ENCODE results near the gene AARS2. TPM values are rescaled to one million over a fixed set of nuclear protein-coding genes. Genes with fewer than 3 reads are reported as not detected.

AARS2 gene
- total RNA-seq, 4 donors from 2014 or later = 14.1 to 24.7 (median 21.0) TPM

DNA sequence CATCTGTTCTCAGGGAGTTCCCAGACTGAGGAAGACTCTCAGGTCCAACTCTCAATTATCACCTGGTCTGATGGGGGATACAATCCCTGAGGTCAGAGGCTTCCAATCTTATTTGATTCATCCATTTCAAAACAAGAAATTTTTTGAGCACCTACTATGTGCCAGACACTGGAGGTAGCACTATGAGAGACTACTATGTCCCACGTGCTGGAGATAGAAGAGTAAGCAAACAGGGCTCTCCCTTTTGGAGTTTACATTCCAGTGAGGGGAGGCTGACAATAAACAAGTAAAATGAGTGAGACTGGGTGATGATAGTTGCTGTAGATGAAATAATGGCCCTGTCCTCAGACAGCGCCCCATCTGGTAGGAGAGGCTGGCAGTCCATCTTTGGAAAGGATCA lies 26.4 kb downstream of the AARS2 start:
- H3K4me1 ChIP-seq = no peaks in the 10 kb centered on the region
- TF ChIP-seq, protein P1, sequence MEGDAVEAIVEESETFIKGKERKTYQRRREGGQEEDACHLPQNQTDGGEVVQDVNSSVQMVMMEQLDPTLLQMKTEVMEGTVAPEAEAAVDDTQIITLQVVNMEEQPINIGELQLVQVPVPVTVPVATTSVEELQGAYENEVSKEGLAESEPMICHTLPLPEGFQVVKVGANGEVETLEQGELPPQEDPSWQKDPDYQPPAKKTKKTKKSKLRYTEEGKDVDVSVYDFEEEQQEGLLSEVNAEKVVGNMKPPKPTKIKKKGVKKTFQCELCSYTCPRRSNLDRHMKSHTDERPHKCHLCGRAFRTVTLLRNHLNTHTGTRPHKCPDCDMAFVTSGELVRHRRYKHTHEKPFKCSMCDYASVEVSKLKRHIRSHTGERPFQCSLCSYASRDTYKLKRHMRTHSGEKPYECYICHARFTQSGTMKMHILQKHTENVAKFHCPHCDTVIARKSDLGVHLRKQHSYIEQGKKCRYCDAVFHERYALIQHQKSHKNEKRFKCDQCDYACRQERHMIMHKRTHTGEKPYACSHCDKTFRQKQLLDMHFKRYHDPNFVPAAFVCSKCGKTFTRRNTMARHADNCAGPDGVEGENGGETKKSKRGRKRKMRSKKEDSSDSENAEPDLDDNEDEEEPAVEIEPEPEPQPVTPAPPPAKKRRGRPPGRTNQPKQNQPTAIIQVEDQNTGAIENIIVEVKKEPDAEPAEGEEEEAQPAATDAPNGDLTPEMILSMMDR (IDR thresholded peaks at IDR 0.05) = no peak
- H3K27me3 ChIP-seq = no peaks in the 10 kb centered on the region
- intact Hi-C loops (cut with DNase I; ENCODE audit: low total_unique reads) = no loop called here
- no peak overlapping the region for H3K27ac ChIP-seq
- no peak for DNase-seq
- no peaks in the 10 kb centered on the region for H3K36me3 ChIP-seq
- H3K9me3 ChIP-seq = no peaks in the 10 kb centered on the region
- no peak overlapping the region for H3K4me3 ChIP-seq

GRCh38 chr6:44286285-44286565 lies 26.9 kb downstream of the AARS2 start:
- H3K27me3 ChIP-seq = no peaks in the 10 kb centered on the region
- DNase-seq = no peak
- intact Hi-C loops (cut with DNase I; ENCODE audit: low total_unique reads) = no loop called here
- no peak overlapping the region for H3K4me3 ChIP-seq
- H3K4me1 ChIP-seq = no peaks in the 10 kb centered on the region
- TF ChIP-seq POLR2A (IDR thresholded peaks at IDR 0.05) = no peak
- TF ChIP-seq, protein P1 (IDR thresholded peaks at IDR 0.05) = no peak
- H3K27ac ChIP-seq = no peak overlapping the region
- no peaks in the 10 kb centered on the region for H3K36me3 ChIP-seq
- H3K9me3 ChIP-seq = no peaks in the 10 kb centered on the region

GRCh38 chr6:44285552-44286284 lies 27.4 kb downstream of the AARS2 start:
- Histone ChIP-seq H3K9me3 (no peaks in the 10 kb centered on the region), H3K4me3 (no peak overlapping the region), H3K27me3 (no peaks in the 10 kb centered on the region), H3K27ac (no peak overlapping the region), H3K4me1 (no peaks in the 10 kb centered on the region), H3K36me3 (no peaks in the 10 kb centered on the region)
- no peak for TF ChIP-seq POLR2A (IDR thresholded peaks at IDR 0.05)
- TF ChIP-seq, protein P1 (IDR thresholded peaks at IDR 0.05) = no peak
- intact Hi-C loops (cut with DNase I; ENCODE audit: low total_unique reads) = no loop called here
- DNase-seq = no peak

- Histone ChIP-seq H3K4me3 (no peak overlapping the region), H3K36me3 (no peaks in the 10 kb centered on the region), H3K27me3 (no peaks in the 10 kb centered on the region), H3K4me1 (no peaks in the 10 kb centered on the region), H3K27ac (no peak overlapping the region), H3K9me3 (no peaks in the 10 kb centered on the region)
- intact Hi-C loops (cut with DNase I; ENCODE audit: low total_unique reads) = no loop called here
- DNase-seq = no peak
- TF ChIP-seq, protein P1 (IDR thresholded peaks at IDR 0.05) = no peak
- no peak for TF ChIP-seq POLR2A (IDR thresholded peaks at IDR 0.05)
These were observed 28.3 kb downstream of the AARS2 start for GRCh38 chr6:44284867-44285266.

DNA sequence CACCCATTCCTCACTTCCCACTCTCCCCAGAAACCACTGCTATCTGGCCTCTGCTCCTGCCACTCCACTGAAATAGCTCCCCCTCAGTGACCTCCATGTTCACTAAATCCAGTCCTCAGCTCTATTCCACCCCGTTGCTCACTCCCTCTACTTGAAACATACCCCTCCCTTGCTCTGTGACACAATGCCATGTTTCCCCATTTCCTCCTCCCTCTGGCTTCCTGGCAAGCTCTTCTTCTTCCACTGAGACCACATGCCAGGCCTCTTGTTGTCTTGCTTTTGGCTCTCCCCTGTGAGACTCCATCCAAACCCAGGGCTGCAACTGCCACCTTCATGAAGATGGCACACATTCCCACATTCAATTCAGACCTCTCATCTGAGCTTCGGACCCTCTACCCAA lies 29.0 kb downstream of the AARS2 start:
- no peaks in the 10 kb centered on the region for H3K9me3 ChIP-seq
- no peak for TF ChIP-seq POLR2A (IDR thresholded peaks at IDR 0.05)
- TF ChIP-seq, protein P1 (IDR thresholded peaks at IDR 0.05) = no peak
- no peaks in the 10 kb centered on the region for H3K4me1 ChIP-seq
- H3K36me3 ChIP-seq = no peaks in the 10 kb centered on the region
- DNase-seq = no peak
- H3K27me3 ChIP-seq = no peaks in the 10 kb centered on the region
- no peak overlapping the region for H3K27ac ChIP-seq
- no peak overlapping the region for H3K4me3 ChIP-seq
- intact Hi-C loops (cut with DNase I; ENCODE audit: low total_unique reads) = no loop called here

Measured in uterus (tissue), 4 donors.